GM13977 (cell line): ENCODE data around the gene TAF5.
"Not testable (repeated sequence)": the region's sequence is repeated elsewhere in the genome, so short reads cannot be mapped to it uniquely, and the experiment has no call there.

Experiments
- DNase-seq: peaks from one replicate; pipeline ENCODE4 v3.0.0; 2012; ENCODE audit warnings: low spot score
- in situ Hi-C: fragments of 300-500 bp; cut with MboI; formaldehyde crosslinking; loops from one replicate; pipeline ENCODE4 v1.12.0; 2022; ENCODE audit warnings: low sequenced_read_pairs, low pct_unique_long_range_greater_than_20kb, mixed read lengths, inconsistent platforms; ENCODE audit not compliant: unreplicated experiment
- TF ChIP-seq, protein P1 (sequence below): IDR thresholded peaks from 2 replicates; pipeline ENCODE4 v1.5.1; 2012; ENCODE audit warnings: mild to moderate bottlenecking, control low read depth; ENCODE audit not compliant: insufficient read depth; ENCODE audit errors: extremely low read depth, missing control alignments

TAF5 gene

DNA sequence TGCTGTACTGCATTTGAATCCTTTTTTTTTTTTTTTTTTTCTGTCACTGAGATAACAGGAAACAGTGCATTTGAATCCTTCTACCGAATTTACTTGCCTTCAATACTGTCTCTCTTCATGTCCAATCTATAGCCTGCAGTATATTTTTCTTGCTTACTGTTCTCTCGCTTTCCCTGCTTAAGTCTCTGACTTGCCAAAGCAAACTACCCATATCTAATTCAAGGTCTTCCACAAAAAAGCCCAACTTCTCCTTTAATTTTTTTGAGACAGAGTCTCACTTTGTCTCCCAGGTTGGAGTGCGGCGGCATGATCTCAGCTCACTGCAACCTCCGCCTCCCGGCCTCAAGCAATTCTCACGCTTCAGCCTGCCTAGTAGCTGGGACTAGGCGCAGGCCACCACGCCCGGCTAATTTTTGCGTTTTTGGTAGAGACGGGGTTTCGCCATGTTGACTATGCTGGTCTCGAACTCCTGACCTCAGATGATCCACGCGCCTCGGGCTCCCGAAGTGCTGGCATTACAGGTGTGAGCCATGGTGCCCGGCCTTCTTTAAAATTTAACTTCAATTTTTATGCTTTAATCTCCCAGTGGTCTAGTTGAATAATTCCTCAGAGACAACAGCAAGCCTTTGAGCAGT lies 29.5 kb downstream of the TAF5 start:
- no peak for DNase-seq
- in situ Hi-C loops = no loop called here
- TF ChIP-seq, protein P1, sequence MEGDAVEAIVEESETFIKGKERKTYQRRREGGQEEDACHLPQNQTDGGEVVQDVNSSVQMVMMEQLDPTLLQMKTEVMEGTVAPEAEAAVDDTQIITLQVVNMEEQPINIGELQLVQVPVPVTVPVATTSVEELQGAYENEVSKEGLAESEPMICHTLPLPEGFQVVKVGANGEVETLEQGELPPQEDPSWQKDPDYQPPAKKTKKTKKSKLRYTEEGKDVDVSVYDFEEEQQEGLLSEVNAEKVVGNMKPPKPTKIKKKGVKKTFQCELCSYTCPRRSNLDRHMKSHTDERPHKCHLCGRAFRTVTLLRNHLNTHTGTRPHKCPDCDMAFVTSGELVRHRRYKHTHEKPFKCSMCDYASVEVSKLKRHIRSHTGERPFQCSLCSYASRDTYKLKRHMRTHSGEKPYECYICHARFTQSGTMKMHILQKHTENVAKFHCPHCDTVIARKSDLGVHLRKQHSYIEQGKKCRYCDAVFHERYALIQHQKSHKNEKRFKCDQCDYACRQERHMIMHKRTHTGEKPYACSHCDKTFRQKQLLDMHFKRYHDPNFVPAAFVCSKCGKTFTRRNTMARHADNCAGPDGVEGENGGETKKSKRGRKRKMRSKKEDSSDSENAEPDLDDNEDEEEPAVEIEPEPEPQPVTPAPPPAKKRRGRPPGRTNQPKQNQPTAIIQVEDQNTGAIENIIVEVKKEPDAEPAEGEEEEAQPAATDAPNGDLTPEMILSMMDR = no peak

- in situ Hi-C loops = loop anchor here (5.0 kb wide), 1 partner anchor 64 kb away; the partner anchor contains the start of gene CALHM3
- TF ChIP-seq, protein P1 = no peak
- DNase-seq = no peak
These were observed 45.8 kb downstream of the TAF5 start for GRCh38 chr10:103413564-103413963.

DNA sequence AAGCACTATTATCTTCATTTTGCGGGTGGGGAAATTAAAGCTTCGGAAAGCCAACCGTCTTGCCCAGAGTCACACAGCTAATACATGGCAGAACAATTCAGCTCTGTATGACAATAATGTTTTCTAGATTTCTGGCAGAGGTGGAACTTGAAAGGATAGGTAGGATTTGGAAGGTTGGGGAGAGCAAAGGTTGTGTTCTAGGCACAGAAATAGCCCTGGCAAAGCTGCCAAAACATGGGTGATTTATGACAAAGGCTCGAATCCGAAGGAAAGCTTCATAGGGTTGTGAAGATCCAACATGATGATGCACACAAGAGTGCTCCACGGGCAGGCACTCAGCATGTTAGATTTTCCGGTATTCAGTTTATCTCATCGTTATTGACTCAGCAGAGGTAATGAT lies 47.8 kb downstream of the TAF5 start:
- in situ Hi-C loops = no loop called here
- TF ChIP-seq, protein P1 = no peak
- DNase-seq = no peak

DNA sequence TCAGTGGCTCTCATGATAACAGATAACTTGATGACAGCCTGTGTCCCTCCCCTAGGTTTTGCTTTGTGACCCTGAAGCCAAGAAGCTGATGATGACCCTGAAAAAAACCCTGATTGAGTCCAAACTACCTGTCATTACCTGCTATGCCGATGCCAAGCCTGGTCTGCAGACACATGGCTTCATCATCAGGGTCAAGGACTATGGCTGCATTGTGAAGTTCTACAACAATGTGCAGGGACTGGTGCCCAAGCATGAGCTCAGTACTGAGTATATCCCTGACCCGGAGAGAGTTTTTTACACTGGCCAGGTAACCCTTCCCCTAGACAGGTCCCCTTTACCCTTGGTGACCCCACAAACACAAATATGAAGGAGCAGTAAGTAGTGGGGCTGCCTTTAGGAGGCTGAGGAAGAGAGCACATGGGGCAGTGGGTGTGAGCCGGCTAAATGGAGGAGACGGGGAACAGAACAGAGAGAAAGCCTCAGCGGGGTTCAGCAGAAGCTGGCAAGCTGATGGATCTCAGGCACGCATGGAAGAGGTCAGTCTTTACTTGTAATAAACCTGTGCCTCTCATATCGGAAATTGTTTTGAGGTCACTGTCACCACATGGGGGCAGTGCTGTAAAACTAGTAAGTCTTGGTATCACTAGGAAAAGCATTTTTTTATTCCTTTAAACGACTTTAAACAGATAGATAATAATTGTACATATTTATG lies 48.8 kb downstream of the TAF5 start:
- in situ Hi-C loops = no loop called here
- peak; percentile 59 for DNase-seq
- TF ChIP-seq, protein P1 = peak; percentile 79

DNA sequence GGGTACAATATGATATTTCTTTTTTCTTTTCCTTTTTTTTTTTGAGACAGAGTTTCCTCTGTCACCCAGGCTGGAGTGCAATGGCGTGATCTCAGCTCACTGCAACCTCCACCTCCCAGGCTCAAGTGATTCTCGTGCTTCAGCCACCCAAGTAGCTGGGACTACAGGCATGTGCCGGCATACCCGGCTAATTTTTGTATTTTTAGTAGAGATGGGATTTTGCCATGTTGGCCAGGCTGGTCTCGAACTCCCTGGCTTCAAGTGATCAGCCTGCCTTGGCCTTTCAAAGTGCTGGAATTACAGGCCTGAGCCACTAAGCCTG lies 49.3 kb downstream of the TAF5 start:
- in situ Hi-C loops, DNase-seq: not testable (repeated sequence)

- in situ Hi-C loops = no loop called here
- DNase-seq = no peak
- TF ChIP-seq, protein P1 = no peak
These were observed 49.8 kb downstream of the TAF5 start for GRCh38 chr10:103417601-103418000.

DNA sequence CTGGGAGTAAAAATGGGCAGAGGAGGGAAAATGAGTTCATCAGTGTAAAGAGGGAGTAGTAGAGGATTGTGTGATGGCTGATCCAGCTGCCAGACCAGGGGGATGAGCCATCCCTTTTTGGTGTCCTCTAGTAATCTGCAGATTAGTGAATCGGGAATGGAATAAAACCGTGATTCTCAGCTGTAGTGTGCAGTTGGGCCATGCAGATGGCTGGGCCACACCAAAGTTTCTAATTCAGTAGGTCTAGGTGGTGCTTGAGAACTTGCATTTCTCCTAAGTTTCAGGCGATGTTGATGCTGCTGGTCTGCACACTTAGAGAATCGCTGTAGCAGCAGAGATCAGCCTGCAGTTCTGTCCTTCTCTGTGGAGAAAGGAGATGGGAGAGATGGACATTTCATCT lies 51.3 kb downstream of the TAF5 start:
- in situ Hi-C loops = no loop called here
- no peak for DNase-seq
- TF ChIP-seq, protein P1 = no peak
